AG09319 (cell line): ENCODE results near the gene HEPACAM2.

Experiments
- DNase-seq: peaks from one replicate; pipeline ENCODE4 v3.0.0-alpha.2; 2010; ENCODE audit warnings: low read depth; ENCODE audit errors: extremely low read depth
- CTCF ChIP-seq: IDR thresholded peaks from 2 replicates; pipeline ENCODE4 v1.5.1; 2011; ENCODE audit warnings: low read depth, mild to moderate bottlenecking, inconsistent platforms, low read length, moderate library complexity

HEPACAM2 gene

GRCh38 chr7:93178213-93178612 lies 48.1 kb downstream of the HEPACAM2 start:
- no peak for DNase-seq
- no peak; the same call in 1 of the 2 replicates for TF ChIP-seq CTCF

- peak; percentile 3 for DNase-seq
- TF ChIP-seq CTCF = no peak
Observed at GRCh38 chr7:93176992-93177580, 49.2 kb downstream of the HEPACAM2 start.

GRCh38 chr7:93175219-93175618 lies 51.0 kb downstream of the HEPACAM2 start:
- no peak for TF ChIP-seq CTCF
- DNase-seq = no peak

- no peak for TF ChIP-seq CTCF
- no peak for DNase-seq
Observed at GRCh38 chr7:93172683-93173082, 53.6 kb downstream of the HEPACAM2 start.

GRCh38 chr7:93171606-93172226 lies 54.6 kb downstream of the HEPACAM2 start:
- no peak for TF ChIP-seq CTCF
- DNase-seq = no peak

- DNase-seq = no peak
- no peak for TF ChIP-seq CTCF
Observed at GRCh38 chr7:93165447-93165846, 60.8 kb downstream of the HEPACAM2 start.

- no peak for TF ChIP-seq CTCF
- DNase-seq = no peak
Observed at GRCh38 chr7:93164766-93165165, 61.5 kb downstream of the HEPACAM2 start.
